Liver (tissue), 3 donors: ENCODE data around the gene ZNF341.

Source experiments
- ATF3 ChIP-seq: IDR thresholded peaks from 2 replicates; pipeline ENCODE4 v1.6.1; 2016; ENCODE audit warnings: antibody characterized with exemption
- CTCF ChIP-seq: fragments of 150-350 bp; IDR thresholded peaks from 2 replicates; pipeline ENCODE4 v1.5.1; 2017; ENCODE audit warnings: improper control_type of control experiment, low read depth, low read length; ENCODE audit not compliant: missing input control
- JUND ChIP-seq, 2 donors: IDR thresholded peaks; 2 replicates each; pipeline ENCODE4 v1.6.1; 2016; ENCODE audit warnings: antibody characterized with exemption in 2 of 2
- MAX ChIP-seq: IDR thresholded peaks from 2 replicates; pipeline ENCODE4 v1.6.1; 2016; ENCODE audit warnings: antibody characterized with exemption
- NR2F2 ChIP-seq: IDR thresholded peaks from 2 replicates; pipeline ENCODE4 v1.6.1; 2016; ENCODE audit warnings: antibody characterized with exemption
- RAD21 ChIP-seq, 2 donors: IDR thresholded peaks; 2 replicates each; pipeline ENCODE4 v1.6.1; 2016; ENCODE audit warnings: antibody characterized with exemption in 2 of 2, mild to moderate bottlenecking in 2 of 2
- REST ChIP-seq: IDR thresholded peaks from 2 replicates; pipeline ENCODE4 v1.6.1; 2016; ENCODE audit warnings: antibody characterized with exemption, mild to moderate bottlenecking
- TAF1 ChIP-seq: conservative IDR thresholded peaks from 2 replicates; pipeline ENCODE4 v1.6.1; 2016; ENCODE audit warnings: antibody characterized with exemption, mild to moderate bottlenecking
- donor health status: healthy.
- donor health status: healthy.

- TF ChIP-seq TAF1 (no peak), REST (no peak), CTCF (no peak), NR2F2 (no peak), ATF3 (no peak), RAD21 (IDR thresholded peaks at IDR 0.05) (no peak), MAX (no peak), JUND (IDR thresholded peaks at IDR 0.05) (no peak)
These were observed 44.8 kb upstream of the ZNF341 start for GRCh38 chr20:33686984-33687366.
